ENCODE results near the gene NKTR. TPM values are rescaled to one million over a fixed set of nuclear protein-coding genes. Genes with fewer than 3 reads are reported as not detected.

The NKTR gene
- total RNA-seq, 1 experiment from 2014 or later, result 70.5 TPM

DNA sequence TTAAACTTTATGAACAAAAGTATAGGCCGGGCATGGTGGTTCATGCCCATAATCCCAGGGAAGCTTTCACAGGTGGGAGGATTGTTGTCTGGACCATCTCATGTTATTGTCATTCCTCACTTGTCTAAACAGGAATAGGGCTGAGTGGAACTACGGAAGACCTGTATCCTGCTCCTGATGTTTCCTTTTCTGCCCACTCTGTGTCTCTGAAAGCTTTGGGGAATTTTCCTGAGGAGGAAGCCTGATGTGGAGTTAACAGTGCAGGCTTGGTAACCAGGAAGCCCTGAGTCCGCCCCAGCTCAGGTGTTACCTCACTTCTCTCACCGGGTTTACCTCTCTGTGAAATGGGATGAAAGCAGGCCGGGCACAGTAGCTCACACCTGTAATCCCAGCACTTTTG is 11.9 kb upstream of the NKTR start:
- Histone ChIP-seq H3K27me3 (ENCODE audit: insufficient read depth, low read depth) (no peaks in the 10 kb centered on the region), H3K27ac (no peak overlapping the region), H3K4me2 (no peak overlapping the region), H2AFZ (no peak overlapping the region), H3K4me3 (no peak overlapping the region), H3K4me1 (replicated peaks; ENCODE audit: insufficient read depth) (peaks cover 21% of the 10 kb centered on the region), H3K9me3 (ENCODE audit: insufficient read depth, low read depth) (no peaks in the 10 kb centered on the region), H3K79me2 (ENCODE audit: low read depth) (peaks cover 21% of the 10 kb centered on the region), H3F3A (ENCODE audit: insufficient read depth, low read depth) (peaks cover 14% of the 10 kb centered on the region), H3K36me3 (ENCODE audit: low read depth) (no peaks in the 10 kb centered on the region), H4K20me1 (ENCODE audit: insufficient read depth) (no peaks in the 10 kb centered on the region), H3K9me2 (ENCODE audit: insufficient read depth) (no peaks in the 10 kb centered on the region)
- POLR2A ChIA-PET (ENCODE audit: unreplicated experiment), result no interaction called here
- CTCF ChIA-PET, result no interaction called here
- TF ChIP-seq EZH2 (IDR thresholded peaks at IDR 0.05; ENCODE audit: low read depth), result no peak
- TF ChIP-seq, protein P1, sequence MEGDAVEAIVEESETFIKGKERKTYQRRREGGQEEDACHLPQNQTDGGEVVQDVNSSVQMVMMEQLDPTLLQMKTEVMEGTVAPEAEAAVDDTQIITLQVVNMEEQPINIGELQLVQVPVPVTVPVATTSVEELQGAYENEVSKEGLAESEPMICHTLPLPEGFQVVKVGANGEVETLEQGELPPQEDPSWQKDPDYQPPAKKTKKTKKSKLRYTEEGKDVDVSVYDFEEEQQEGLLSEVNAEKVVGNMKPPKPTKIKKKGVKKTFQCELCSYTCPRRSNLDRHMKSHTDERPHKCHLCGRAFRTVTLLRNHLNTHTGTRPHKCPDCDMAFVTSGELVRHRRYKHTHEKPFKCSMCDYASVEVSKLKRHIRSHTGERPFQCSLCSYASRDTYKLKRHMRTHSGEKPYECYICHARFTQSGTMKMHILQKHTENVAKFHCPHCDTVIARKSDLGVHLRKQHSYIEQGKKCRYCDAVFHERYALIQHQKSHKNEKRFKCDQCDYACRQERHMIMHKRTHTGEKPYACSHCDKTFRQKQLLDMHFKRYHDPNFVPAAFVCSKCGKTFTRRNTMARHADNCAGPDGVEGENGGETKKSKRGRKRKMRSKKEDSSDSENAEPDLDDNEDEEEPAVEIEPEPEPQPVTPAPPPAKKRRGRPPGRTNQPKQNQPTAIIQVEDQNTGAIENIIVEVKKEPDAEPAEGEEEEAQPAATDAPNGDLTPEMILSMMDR (conservative IDR thresholded peaks at IDR 0.05), result no peak
- BruUV-seq (replicated peaks), result no TSS peak
- DNase-seq, result no peak
- intact Hi-C loops (cut with micrococcal nuclease; ENCODE audit: unreplicated experiment), result no loop called here

DNA sequence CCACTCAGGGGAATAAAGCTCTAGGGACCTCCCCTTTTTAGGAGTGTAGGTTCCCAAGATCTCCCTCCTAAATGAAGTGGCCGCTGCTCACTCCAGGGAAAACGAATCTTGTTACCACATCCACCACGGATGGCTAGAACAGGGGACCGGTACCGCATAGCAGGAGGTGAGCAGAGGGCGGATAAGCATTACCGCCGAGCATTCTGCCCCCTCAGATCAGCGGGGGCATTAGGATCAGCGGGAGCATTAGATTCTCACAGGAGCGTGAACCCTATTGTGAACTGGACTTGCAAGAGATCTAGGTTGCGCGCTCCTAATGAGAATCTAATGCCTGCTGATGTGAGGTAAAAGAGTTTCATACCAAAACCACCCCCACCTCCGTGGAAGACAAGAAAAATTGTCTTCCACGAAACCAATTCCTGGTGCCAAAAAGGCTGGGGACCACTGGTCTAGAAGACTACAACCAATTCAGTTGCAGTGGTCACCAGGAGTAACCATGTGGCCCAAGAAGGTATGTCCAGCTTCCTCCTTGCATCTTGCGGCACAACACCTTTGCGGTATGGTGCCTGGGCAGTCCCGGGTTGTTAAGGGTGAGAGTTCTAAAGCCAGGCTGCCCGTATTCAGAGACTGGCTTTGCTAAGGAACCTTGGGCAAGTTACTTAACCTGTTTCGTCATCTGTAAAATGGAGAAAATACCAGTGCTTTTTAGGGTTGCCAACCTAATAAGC is 10.9 kb upstream of the NKTR start:
- CTCF ChIA-PET, result no interaction called here
- H2AFZ ChIP-seq, result peak overlapping the region; percentile 86
- H3F3A ChIP-seq (ENCODE audit: insufficient read depth, low read depth), result peaks cover 20% of the 10 kb centered on the region
- H3K4me2 ChIP-seq, result peak overlapping the region; percentile 82
- no peaks in the 10 kb centered on the region for H3K9me3 ChIP-seq (ENCODE audit: insufficient read depth, low read depth)
- TF ChIP-seq, protein P1 (conservative IDR thresholded peaks at IDR 0.05), result no peak
- TF ChIP-seq EZH2 (IDR thresholded peaks at IDR 0.05; ENCODE audit: low read depth), result no peak
- no peaks in the 10 kb centered on the region for H3K9me2 ChIP-seq (ENCODE audit: insufficient read depth)
- peak overlapping the region; percentile 55 for H3K4me3 ChIP-seq
- DNase-seq, result no peak
- intact Hi-C loops (cut with micrococcal nuclease; ENCODE audit: unreplicated experiment), result loop anchor here (1.0 to 5.0 kb wide), 2 partner anchors 7 to 218 kb away; partner anchors contain the start of gene ACKR2
- POLR2A ChIA-PET (ENCODE audit: unreplicated experiment), result no interaction called here
- H3K4me1 ChIP-seq (replicated peaks; ENCODE audit: insufficient read depth), result peaks cover 21% of the 10 kb centered on the region
- peaks cover 21% of the 10 kb centered on the region for H3K79me2 ChIP-seq (ENCODE audit: low read depth)
- H4K20me1 ChIP-seq (ENCODE audit: insufficient read depth), result no peaks in the 10 kb centered on the region
- BruUV-seq (replicated peaks), result TSS peak; percentile 69
- peak overlapping the region; percentile 50; the same call in 1 of the 2 replicates for H3K27ac ChIP-seq
- no peaks in the 10 kb centered on the region for H3K36me3 ChIP-seq (ENCODE audit: low read depth)
- no peaks in the 10 kb centered on the region for H3K27me3 ChIP-seq (ENCODE audit: insufficient read depth, low read depth)

DNA sequence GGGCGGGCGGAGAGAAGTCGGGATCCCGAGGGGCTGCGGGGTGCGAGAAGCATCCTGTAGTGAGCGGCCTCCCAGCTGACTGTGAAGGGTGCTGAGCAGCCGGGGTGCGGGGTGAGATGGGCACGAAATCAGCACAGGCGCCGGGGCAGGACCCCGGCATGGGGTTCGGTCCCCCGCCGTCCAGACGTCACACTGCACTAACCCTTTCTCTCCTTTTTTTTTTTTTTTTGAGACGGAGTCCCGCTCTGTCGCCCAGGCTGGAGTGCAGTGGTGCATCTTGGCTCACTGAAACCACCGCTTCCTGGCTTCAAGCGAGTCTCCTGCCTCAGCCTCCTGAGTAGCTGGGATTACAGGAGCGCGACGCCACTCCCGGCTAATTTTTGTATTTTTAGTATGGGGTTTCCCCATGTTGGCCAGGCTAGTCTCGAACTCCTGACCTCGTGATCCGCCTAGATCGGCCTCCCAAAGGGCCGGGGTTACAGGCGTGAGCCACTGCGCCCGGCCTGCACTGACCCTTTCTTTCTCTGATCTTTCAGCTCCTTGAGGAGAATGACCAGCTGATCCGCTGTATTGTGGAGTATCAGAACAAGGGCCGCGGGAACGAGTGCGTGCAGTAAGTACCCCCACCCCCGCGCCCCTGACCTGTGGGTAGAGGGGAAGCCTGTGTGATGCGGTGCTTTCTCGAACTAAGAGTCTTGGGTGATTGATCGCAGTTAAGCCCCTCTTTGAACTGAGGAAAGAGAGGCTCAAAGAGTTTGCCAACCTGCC is 9.3 kb upstream of the NKTR start:
- peaks cover 35% of the 10 kb centered on the region for H3F3A ChIP-seq (ENCODE audit: insufficient read depth, low read depth)
- DNase-seq, result no peak
- no peak for TF ChIP-seq EZH2 (IDR thresholded peaks at IDR 0.05; ENCODE audit: low read depth)
- TF ChIP-seq, protein P1 (conservative IDR thresholded peaks at IDR 0.05), result no peak
- H3K4me3 ChIP-seq, result peak overlapping the region; percentile 65
- intact Hi-C loops (cut with micrococcal nuclease; ENCODE audit: unreplicated experiment), result loop anchor here (1.0 to 5.0 kb wide), 2 partner anchors 9 to 216 kb away; partner anchors contain the start of gene ACKR2
- 0 out of 2 replicates have a peak, but pooled peaks cover 5% of the 10 kb centered on the region for H3K36me3 ChIP-seq (ENCODE audit: low read depth)
- no TSS peak for BruUV-seq (replicated peaks)
- POLR2A ChIA-PET (ENCODE audit: unreplicated experiment), result interaction anchor here (0.5 to 0.8 kb wide), 6 partner anchors 9 to 659 kb away, joined by 3 to 17 read pairs (median 6); partner anchors contain the start of genes NKTR and ULK4
- H3K4me2 ChIP-seq, result peak overlapping the region; percentile 90
- H3K4me1 ChIP-seq (replicated peaks; ENCODE audit: insufficient read depth), result peaks cover 21% of the 10 kb centered on the region
- peak overlapping the region; percentile 55; the same call in 1 of the 2 replicates for H2AFZ ChIP-seq
- peaks cover 21% of the 10 kb centered on the region for H3K79me2 ChIP-seq (ENCODE audit: low read depth)
- CTCF ChIA-PET, result interaction anchor here (0.6 to 0.7 kb wide), 3 partner anchors 39 to 1750 kb away, joined by 3 to 17 read pairs (median 3); no protein-coding TSS in a partner anchor
- H4K20me1 ChIP-seq (ENCODE audit: insufficient read depth), result no peaks in the 10 kb centered on the region
- H3K27ac ChIP-seq, result peak overlapping the region; percentile 26
- no peaks in the 10 kb centered on the region for H3K27me3 ChIP-seq (ENCODE audit: insufficient read depth, low read depth)
- H3K9me3 ChIP-seq (ENCODE audit: insufficient read depth, low read depth), result no peaks in the 10 kb centered on the region
- no peaks in the 10 kb centered on the region for H3K9me2 ChIP-seq (ENCODE audit: insufficient read depth)
